H9 (cell line): ENCODE data around the gene PAQR7. TPM values are rescaled to one million over a fixed set of nuclear protein-coding genes. Genes with fewer than 3 reads are reported as not detected.
A peak's percentile ranks its signal among the peaks of the same experiment; 100 is the strongest.

Experiments used
- DNase-seq: peaks from one replicate; pipeline ENCODE4 v3.0.0-alpha.2; 2017
- H2AFZ ChIP-seq: one replicate; pipeline ENCODE4 v1.6.1; 2013; ENCODE audit warnings: mild to moderate bottlenecking, low read length, control low read depth, moderate library complexity
- H2AK5ac ChIP-seq: 2 replicates; pipeline ENCODE4 v1.6.1; 2013; ENCODE audit warnings: low read length, control low read depth, mixed read lengths; ENCODE audit not compliant: insufficient read length
- H2BK120ac ChIP-seq: one replicate; pipeline ENCODE4 v1.6.1; 2013; ENCODE audit warnings: low read depth, mild to moderate bottlenecking, low read length, control low read depth, inconsistent platforms; ENCODE audit not compliant: poor library complexity, severe bottlenecking
- H2BK12ac ChIP-seq: 2 replicates; pipeline ENCODE4 v1.6.1; 2013; ENCODE audit warnings: low read length, control low read depth, mixed read lengths, low read depth; ENCODE audit not compliant: insufficient read length
- H2BK15ac ChIP-seq: 2 replicates; pipeline ENCODE4 v1.6.1; 2013; ENCODE audit warnings: low read depth, low read length, control low read depth
- H2BK20ac ChIP-seq: one replicate; pipeline ENCODE4 v1.6.1; 2013; ENCODE audit warnings: low read depth, mild to moderate bottlenecking, low read length, control low read depth, inconsistent platforms; ENCODE audit not compliant: poor library complexity, severe bottlenecking
- H2BK5ac ChIP-seq: 2 replicates; pipeline ENCODE4 v1.6.1; 2013; ENCODE audit warnings: low read length, control low read depth, mixed read lengths; ENCODE audit not compliant: insufficient read length
- H3K14ac ChIP-seq: 2 replicates; pipeline ENCODE4 v1.6.1; 2013; ENCODE audit warnings: low read length, control low read depth; ENCODE audit not compliant: insufficient read depth
- H3K18ac ChIP-seq: 2 replicates; pipeline ENCODE4 v1.6.1; 2013; ENCODE audit warnings: low read depth, mild to moderate bottlenecking, mixed read lengths, low read length, control low read depth; ENCODE audit not compliant: insufficient read length
- H3K23ac ChIP-seq: 2 replicates; pipeline ENCODE4 v1.6.1; 2013; ENCODE audit warnings: low read length, control low read depth, mixed read lengths, low read depth; ENCODE audit not compliant: insufficient read length
- H3K23me2 ChIP-seq: 2 replicates; pipeline ENCODE4 v1.6.1; 2013; ENCODE audit warnings: low read depth, mild to moderate bottlenecking, mixed read lengths, low read length, control low read depth; ENCODE audit not compliant: insufficient read length, poor library complexity, severe bottlenecking
- H3K27ac ChIP-seq: 2 replicates; pipeline ENCODE4 v1.5.1; 2013; ENCODE audit warnings: low read length, control low read depth, mixed read lengths, low read depth; ENCODE audit not compliant: insufficient read length
- H3K27me3 ChIP-seq: 2 replicates; pipeline ENCODE4 v1.6.1; 2013; ENCODE audit warnings: low read length, control low read depth, inconsistent platforms; ENCODE audit not compliant: insufficient read depth
- H3K4ac ChIP-seq: 2 replicates; pipeline ENCODE4 v1.6.1; 2013; ENCODE audit warnings: low read depth, mild to moderate bottlenecking, control low read depth, inconsistent platforms, low read length, moderate library complexity
- H3K4me1 ChIP-seq: 2 replicates; pipeline ENCODE4 v1.6.1; 2013; ENCODE audit warnings: low read length, control low read depth, inconsistent platforms; ENCODE audit not compliant: insufficient read depth
- H3K4me2 ChIP-seq: 2 replicates; pipeline ENCODE4 v1.6.1; 2013; ENCODE audit warnings: low read length, control low read depth, mixed read lengths; ENCODE audit not compliant: insufficient read length, insufficient read depth
- H3K56ac ChIP-seq: 2 replicates; pipeline ENCODE4 v1.6.1; 2013; ENCODE audit warnings: low read depth, mild to moderate bottlenecking, mixed read lengths, low read length, control low read depth; ENCODE audit not compliant: insufficient read length
- H3K79me1 ChIP-seq: 2 replicates; pipeline ENCODE4 v1.6.1; 2013; ENCODE audit warnings: low read depth, mild to moderate bottlenecking, moderate library complexity, low read length, control low read depth, inconsistent platforms; ENCODE audit not compliant: insufficient read depth, poor library complexity, severe bottlenecking
- H3K79me2 ChIP-seq: 2 replicates; pipeline ENCODE4 v1.6.1; 2013; ENCODE audit warnings: low read length, control low read depth, inconsistent platforms; ENCODE audit not compliant: insufficient read depth
- H3K9ac ChIP-seq: 2 replicates; pipeline ENCODE4 v1.6.1; 2013; ENCODE audit warnings: low read length, control low read depth, mixed read lengths; ENCODE audit not compliant: insufficient read length; ENCODE audit errors: extremely low read depth
- H3K9me3 ChIP-seq: one replicate; pipeline ENCODE4 v1.6.1; 2013; ENCODE audit warnings: low read depth, low read length, inconsistent platforms; ENCODE audit not compliant: control insufficient read depth
- H3T11ph ChIP-seq: one replicate; pipeline ENCODE4 v1.6.1; 2013; ENCODE audit warnings: mild to moderate bottlenecking, low read length, control low read depth, inconsistent platforms
- H4K20me1 ChIP-seq: one replicate; pipeline ENCODE4 v1.6.1; 2013; ENCODE audit not compliant: control insufficient read depth, insufficient read length, insufficient read depth
- H4K5ac ChIP-seq: 2 replicates; pipeline ENCODE4 v1.6.1; 2013; ENCODE audit warnings: low read depth, mild to moderate bottlenecking, mixed read lengths, low read length, control low read depth; ENCODE audit not compliant: insufficient read length
- H4K8ac ChIP-seq: replicated peaks from 2 replicates; pipeline ENCODE4 v1.6.1; 2013; ENCODE audit warnings: low read length, control low read depth, mixed read lengths, low read depth; ENCODE audit not compliant: insufficient read length
- H4K91ac ChIP-seq: 2 replicates; pipeline ENCODE4 v1.6.1; 2013; ENCODE audit warnings: low read depth, mild to moderate bottlenecking, moderate library complexity, mixed read lengths, low read length, control low read depth; ENCODE audit not compliant: insufficient read length
- H3K27ac Mint-ChIP-seq, 3 experiments: 2 replicates in 2 of 3; 3 replicates in 1 of 3; pipeline ENCODE4 v1.8.0; 2020 to 2021; ENCODE audit warnings: mixed read lengths in 3 of 3, mild to moderate bottlenecking in 1 of 3, moderate library complexity in 1 of 3
- H3K27me3 Mint-ChIP-seq: 2 replicates; pipeline ENCODE4 v1.8.0; 2021; ENCODE audit warnings: low read depth, mild to moderate bottlenecking, moderate library complexity, mixed read lengths
- H3K36me3 Mint-ChIP-seq, 3 experiments: 2 replicates in 2 of 3; 3 replicates in 1 of 3; pipeline ENCODE4 v1.8.0; 2020 to 2021; ENCODE audit warnings: low read depth in 3 of 3, mixed read lengths in 3 of 3; ENCODE audit not compliant: insufficient read depth in 1 of 3
- H3K4me1 Mint-ChIP-seq, 2 experiments: 2 replicates each; pipeline ENCODE4 v1.8.0; 2020; ENCODE audit warnings: mixed read lengths in 2 of 2
- H3K4me3 Mint-ChIP-seq, 2 experiments: 2 replicates in 1 of 2; 3 replicates in 1 of 2; pipeline ENCODE4 v1.8.0; 2020 to 2021; ENCODE audit warnings: mild to moderate bottlenecking in 2 of 2, mixed read lengths in 2 of 2, moderate library complexity in 1 of 2
- H3K9me3 Mint-ChIP-seq, 2 experiments: 2 replicates in 1 of 2; 3 replicates in 1 of 2; pipeline ENCODE4 v1.8.0; 2020; ENCODE audit warnings: mild to moderate bottlenecking in 2 of 2, mixed read lengths in 2 of 2, moderate library complexity in 1 of 2
- WGBS: extraction: QIAGEN DNeasy Blood & Tissue Kit; methylation state at CpG from one replicate; pipeline ENCODE4 v1.1.7; 2013; ENCODE audit warnings: missing lambda C conversion rate, low lambda C conversion rate, mixed read lengths; ENCODE audit not compliant: insufficient read length; ENCODE audit errors: extremely low coverage; 5-methylcytosine and 5-hydroxymethylcytosine counted together
- total RNA-seq: library from RNA; stranded (reverse); gene quantifications from 2 replicates; pipeline ENCODE4 v1.2.1, GENCODE V29; 2021
- TF ChIP-seq, protein P1 (sequence below): fragments of 200-600 bp; sonication (generic); conservative IDR thresholded peaks from 3 replicates; pipeline ENCODE4 v1.8.0; 2021; ENCODE audit warnings: antibody characterized with exemption, mild to moderate bottlenecking

The PAQR7 gene
- total RNA-seq, 1 experiment from 2014 or later = 6.3 TPM

GRCh38 chr1:25848531-25848930 lies 27.0 kb downstream of the PAQR7 start:
- Mint-ChIP-seq H3K4me1 (peaks cover 10 to 14% of the 10 kb centered on the region in 2 experiments), H3K27ac (peak overlapping the region in 2 of 3 experiments; percentile 38 to 40; a peak in 1 of 7 replicates), H3K4me3 (no peak overlapping the region), H3K36me3 (peaks cover 0 to under 1% (median 0%) of the 10 kb centered on the region in 3 experiments; a peak in 1 of 7 replicates), H3K9me3 (no peaks in the 10 kb centered on the region), H3K27me3 (no peaks in the 10 kb centered on the region)
- Histone ChIP-seq H3K14ac (no peak overlapping the region), H3K27ac (no peak overlapping the region), H3K4ac (no peak overlapping the region), H3K27me3 (no peaks in the 10 kb centered on the region), H2BK120ac (no peak overlapping the region), H4K8ac (no peak overlapping the region), H4K5ac (no peak overlapping the region), H4K20me1 (no peaks in the 10 kb centered on the region), H2BK15ac (no peak overlapping the region), H2BK5ac (no peak overlapping the region), H2BK20ac (no peak overlapping the region), H2AK5ac (no peak overlapping the region), H3K4me2 (no peak overlapping the region), H3K79me2 (no peaks in the 10 kb centered on the region; the same call in 1 of the 2 replicates), H3K18ac (no peak overlapping the region), H3K23me2 (no peaks in the 10 kb centered on the region), H3K79me1 (peaks cover 4% of the 10 kb centered on the region), H3K9ac (no peak overlapping the region), H2BK12ac (no peak overlapping the region), H3K9me3 (no peaks in the 10 kb centered on the region), H3T11ph (no peak overlapping the region), H3K23ac (no peak overlapping the region), H3K56ac (no peak overlapping the region), H2AFZ (no peak overlapping the region), H4K91ac (no peak overlapping the region), H3K4me1 (no peaks in the 10 kb centered on the region)
- WGBS = no CpG with 5 or more reads among the region's 1 CpG
- TF ChIP-seq, protein P1, sequence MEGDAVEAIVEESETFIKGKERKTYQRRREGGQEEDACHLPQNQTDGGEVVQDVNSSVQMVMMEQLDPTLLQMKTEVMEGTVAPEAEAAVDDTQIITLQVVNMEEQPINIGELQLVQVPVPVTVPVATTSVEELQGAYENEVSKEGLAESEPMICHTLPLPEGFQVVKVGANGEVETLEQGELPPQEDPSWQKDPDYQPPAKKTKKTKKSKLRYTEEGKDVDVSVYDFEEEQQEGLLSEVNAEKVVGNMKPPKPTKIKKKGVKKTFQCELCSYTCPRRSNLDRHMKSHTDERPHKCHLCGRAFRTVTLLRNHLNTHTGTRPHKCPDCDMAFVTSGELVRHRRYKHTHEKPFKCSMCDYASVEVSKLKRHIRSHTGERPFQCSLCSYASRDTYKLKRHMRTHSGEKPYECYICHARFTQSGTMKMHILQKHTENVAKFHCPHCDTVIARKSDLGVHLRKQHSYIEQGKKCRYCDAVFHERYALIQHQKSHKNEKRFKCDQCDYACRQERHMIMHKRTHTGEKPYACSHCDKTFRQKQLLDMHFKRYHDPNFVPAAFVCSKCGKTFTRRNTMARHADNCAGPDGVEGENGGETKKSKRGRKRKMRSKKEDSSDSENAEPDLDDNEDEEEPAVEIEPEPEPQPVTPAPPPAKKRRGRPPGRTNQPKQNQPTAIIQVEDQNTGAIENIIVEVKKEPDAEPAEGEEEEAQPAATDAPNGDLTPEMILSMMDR = no peak
- no peak for DNase-seq
